ENCODE measurements around the gene GTPBP1. TPM values are rescaled to one million over a fixed set of nuclear protein-coding genes. Genes with fewer than 3 reads are reported as not detected.

Gene GTPBP1
- polyA plus RNA-seq, 3 donors from 2014 or later = 13.0 to 35.5 (median 15.4) TPM

DNA sequence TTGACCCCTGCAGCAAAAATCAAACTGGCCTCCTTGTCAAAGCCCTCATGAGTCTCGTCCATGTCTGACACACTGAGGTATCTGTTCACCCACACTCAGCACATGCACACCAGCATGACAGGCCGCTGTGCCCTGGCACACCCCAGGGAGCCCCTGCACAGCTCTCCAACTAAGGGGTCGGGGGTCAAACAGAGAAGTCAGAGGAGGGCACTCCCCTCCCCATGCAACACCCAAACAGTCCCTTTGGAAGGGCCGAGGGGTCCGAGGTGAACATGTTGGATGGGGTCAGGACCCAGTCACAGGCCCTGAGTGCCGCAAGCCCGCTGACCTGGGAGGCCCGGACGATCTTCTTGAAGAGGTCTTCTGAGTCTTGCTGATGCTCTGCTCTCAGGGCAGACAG is 35.4 kb downstream of the GTPBP1 start:
- H3K4me3 Mint-ChIP-seq = no peak overlapping the region
- H3K9me3 Mint-ChIP-seq = no peaks in the 10 kb centered on the region
- H3K27ac Mint-ChIP-seq = peak overlapping the region; percentile 44 to 76 (median 59)
- peaks cover 15 to 76% (median 31%) of the 10 kb centered on the region in 3 donors for H3K36me3 Mint-ChIP-seq
- H3K4me1 Mint-ChIP-seq = peaks cover 25 to 47% of the 10 kb centered on the region in 2 donors
- no peak for DNase-seq
- peaks cover 20 to 23% (median 20%) of the 10 kb centered on the region in 3 donors for H3K27me3 Mint-ChIP-seq (ENCODE audit: low read depth in 3 of 3)

DNA sequence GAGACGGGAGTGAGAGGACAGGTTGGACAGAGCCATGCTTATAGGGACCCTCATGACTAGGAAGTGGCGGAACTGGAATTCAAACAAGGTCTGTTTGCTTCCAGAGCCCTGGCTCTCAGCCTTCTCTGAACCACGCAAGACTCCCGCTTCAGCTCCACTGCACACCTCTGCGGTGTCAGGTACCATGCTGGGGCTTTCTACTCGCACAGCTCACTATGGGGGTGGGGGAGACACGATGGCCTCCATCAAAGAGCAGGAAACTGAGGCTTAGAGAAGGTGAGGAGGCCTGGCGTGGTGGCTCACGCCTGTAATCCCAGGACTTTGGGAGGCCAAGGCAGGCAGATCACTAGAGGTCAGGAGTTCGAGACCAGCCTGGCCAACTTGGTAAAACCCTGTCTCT is 35.8 kb downstream of the GTPBP1 start:
- Mint-ChIP-seq H3K4me1 (peaks cover 25 to 42% of the 10 kb centered on the region in 2 donors), H3K4me3 (no peak overlapping the region)
- DNase-seq = no peak

GRCh38 chr22:38742176-38742942 is 36.6 kb downstream of the GTPBP1 start:
- Mint-ChIP-seq H3K27ac (peak overlapping the region in 3 of 6 donors; percentile 50 to 70 (median 51)), H3K36me3 (peaks cover 15 to 67% (median 25%) of the 10 kb centered on the region in 3 donors), H3K27me3 (ENCODE audit: low read depth in 3 of 3) (peaks cover 11 to 16% (median 12%) of the 10 kb centered on the region in 3 donors), H3K9me3 (no peaks in the 10 kb centered on the region), H3K4me3 (no peak overlapping the region), H3K4me1 (peaks cover 21 to 38% of the 10 kb centered on the region in 2 donors)
- DNase-seq = no peak

More for the DNA sequence above, 35.8 kb downstream of the GTPBP1 start:
- H3K9me3 Mint-ChIP-seq = no peaks in the 10 kb centered on the region
- peak overlapping the region in 5 of 6 donors; percentile 44 to 76 (median 61) for H3K27ac Mint-ChIP-seq
- H3K36me3 Mint-ChIP-seq = peaks cover 15 to 73% (median 31%) of the 10 kb centered on the region in 3 donors
- peaks cover 19 to 20% (median 19%) of the 10 kb centered on the region in 3 donors for H3K27me3 Mint-ChIP-seq (ENCODE audit: low read depth in 3 of 3)

DNA sequence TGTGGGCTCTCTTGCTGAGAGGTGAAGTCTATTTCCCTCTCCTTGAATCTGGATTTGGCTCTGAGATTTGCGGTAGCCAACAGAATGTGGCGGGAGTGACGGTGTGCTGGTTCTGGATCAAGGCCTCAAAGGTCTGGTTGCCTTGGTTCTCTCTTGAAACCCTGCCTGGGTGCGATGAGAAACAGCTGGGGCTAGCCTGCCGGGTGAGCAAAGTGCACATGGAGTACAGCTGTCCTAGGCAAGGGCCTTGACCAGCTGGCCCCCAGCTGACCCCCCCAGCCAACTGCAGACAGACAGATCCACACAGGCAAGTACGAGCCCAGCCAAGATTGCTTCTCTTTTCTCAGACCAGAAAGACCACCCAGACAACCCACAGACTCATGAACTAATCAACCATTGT is 39.2 kb downstream of the GTPBP1 start:
- peak overlapping the region; percentile 34 to 78 (median 72) for H3K27ac Mint-ChIP-seq
- DNase-seq = no peak
- H3K4me1 Mint-ChIP-seq = peaks cover 25 to 37% of the 10 kb centered on the region in 2 donors
- H3K27me3 Mint-ChIP-seq (ENCODE audit: low read depth in 3 of 3) = peaks cover 8 to 16% (median 9%) of the 10 kb centered on the region in 3 donors
- no peak overlapping the region for H3K4me3 Mint-ChIP-seq
- H3K9me3 Mint-ChIP-seq = no peaks in the 10 kb centered on the region
- H3K36me3 Mint-ChIP-seq = peaks cover 15 to 59% (median 30%) of the 10 kb centered on the region in 3 donors

DNA sequence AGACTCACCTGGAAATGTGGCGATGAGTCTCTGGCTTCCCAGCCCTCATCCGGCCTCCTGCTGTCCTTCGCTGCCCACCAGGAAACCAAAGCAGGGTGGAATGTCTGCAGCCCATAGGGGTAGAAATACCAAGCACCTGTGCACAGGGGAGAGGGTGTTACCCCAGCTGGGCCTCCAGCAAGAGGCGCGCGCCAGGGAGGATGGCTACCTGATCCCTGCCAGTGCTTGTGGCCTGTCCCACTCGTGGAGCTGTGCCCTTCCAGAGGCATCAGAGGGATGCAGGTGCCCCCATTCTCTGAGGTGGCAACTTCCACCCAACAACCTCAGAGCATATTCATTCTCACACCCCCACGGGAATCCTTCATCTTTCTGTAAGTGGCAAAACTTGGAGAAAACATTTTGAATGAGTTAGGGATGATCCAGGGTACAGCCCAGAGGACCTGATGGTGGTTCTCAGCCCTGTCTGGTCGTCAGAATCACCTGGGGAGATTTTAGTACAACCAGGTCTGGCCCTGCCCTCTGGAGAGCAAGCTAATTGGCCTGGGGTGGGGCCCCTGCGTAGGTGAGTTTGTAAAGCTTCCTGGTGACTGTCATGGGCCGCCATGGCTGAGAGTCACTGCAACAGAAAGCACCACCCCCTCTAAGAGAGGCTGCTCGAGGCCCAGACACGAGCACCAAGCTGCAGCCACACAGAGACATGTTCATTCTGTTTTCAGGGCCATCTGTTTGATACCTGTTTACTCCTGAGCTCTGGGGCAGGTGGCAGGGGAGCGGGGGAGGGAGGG is 40.1 kb downstream of the GTPBP1 start:
- Mint-ChIP-seq H3K27me3 (ENCODE audit: low read depth in 3 of 3) (peaks cover 8 to 20% (median 8%) of the 10 kb centered on the region in 3 donors), H3K4me1 (peaks cover 32 to 44% of the 10 kb centered on the region in 2 donors), H3K9me3 (no peaks in the 10 kb centered on the region), H3K36me3 (peaks cover 20 to 59% (median 28%) of the 10 kb centered on the region in 3 donors), H3K27ac (peak overlapping the region in 5 of 6 donors; percentile 40 to 77 (median 66)), H3K4me3 (no peak overlapping the region)
- no peak for DNase-seq

GRCh38 chr22:38748487-38749136 is 42.9 kb downstream of the GTPBP1 start:
- Mint-ChIP-seq H3K27me3 (ENCODE audit: low read depth in 3 of 3) (peaks cover 22 to 26% (median 24%) of the 10 kb centered on the region in 3 donors), H3K9me3 (no peaks in the 10 kb centered on the region), H3K27ac (peak overlapping the region; percentile 31 to 99 (median 82)), H3K36me3 (peaks cover 29 to 55% (median 37%) of the 10 kb centered on the region in 3 donors), H3K4me3 (peak overlapping the region in 1 of 5 donors; percentile 10), H3K4me1 (peaks cover 54 to 71% of the 10 kb centered on the region in 2 donors)
- no peak for DNase-seq

GRCh38 chr22:38750104-38750503 is 44.4 kb downstream of the GTPBP1 start:
- H3K36me3 Mint-ChIP-seq = peaks cover 31 to 59% (median 40%) of the 10 kb centered on the region in 3 donors
- peaks cover 56 to 75% of the 10 kb centered on the region in 2 donors for H3K4me1 Mint-ChIP-seq
- DNase-seq = no peak
- peak overlapping the region; percentile 27 to 98 (median 62) for H3K4me3 Mint-ChIP-seq
- peaks cover 24 to 31% (median 27%) of the 10 kb centered on the region in 3 donors for H3K27me3 Mint-ChIP-seq (ENCODE audit: low read depth in 3 of 3)
- no peaks in the 10 kb centered on the region for H3K9me3 Mint-ChIP-seq
- peak overlapping the region; percentile 65 to 99 (median 85) for H3K27ac Mint-ChIP-seq

DNA sequence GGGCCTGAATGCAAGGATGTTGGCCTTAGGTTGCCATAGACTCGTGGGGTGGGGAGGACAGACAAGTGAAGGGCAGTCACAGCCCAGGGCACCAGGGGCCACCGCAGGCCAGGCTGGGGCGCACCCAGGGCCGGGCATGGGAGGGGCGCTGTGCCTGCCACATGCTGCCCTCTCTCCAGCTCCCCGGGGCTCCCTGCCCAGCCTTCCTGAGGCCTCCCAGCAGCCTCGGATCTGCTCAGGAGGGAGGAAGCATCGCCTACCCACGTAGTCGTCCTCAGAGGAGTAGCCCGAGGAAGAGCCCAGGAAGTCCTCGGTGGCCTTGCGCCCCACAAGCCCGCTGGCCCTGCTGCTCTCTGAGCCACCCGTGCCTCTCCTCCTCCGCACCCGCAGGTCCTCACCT is 44.9 kb downstream of the GTPBP1 start:
- no peaks in the 10 kb centered on the region for H3K9me3 Mint-ChIP-seq
- peak overlapping the region; percentile 96 to 100 (median 99) for H3K27ac Mint-ChIP-seq
- DNase-seq = no peak
- peaks cover 24 to 32% (median 28%) of the 10 kb centered on the region in 3 donors for H3K27me3 Mint-ChIP-seq (ENCODE audit: low read depth in 3 of 3)
- peaks cover 57 to 71% of the 10 kb centered on the region in 2 donors for H3K4me1 Mint-ChIP-seq
- peaks cover 32 to 58% (median 40%) of the 10 kb centered on the region in 3 donors for H3K36me3 Mint-ChIP-seq
- peak overlapping the region; percentile 98 to 100 (median 99) for H3K4me3 Mint-ChIP-seq

DNA sequence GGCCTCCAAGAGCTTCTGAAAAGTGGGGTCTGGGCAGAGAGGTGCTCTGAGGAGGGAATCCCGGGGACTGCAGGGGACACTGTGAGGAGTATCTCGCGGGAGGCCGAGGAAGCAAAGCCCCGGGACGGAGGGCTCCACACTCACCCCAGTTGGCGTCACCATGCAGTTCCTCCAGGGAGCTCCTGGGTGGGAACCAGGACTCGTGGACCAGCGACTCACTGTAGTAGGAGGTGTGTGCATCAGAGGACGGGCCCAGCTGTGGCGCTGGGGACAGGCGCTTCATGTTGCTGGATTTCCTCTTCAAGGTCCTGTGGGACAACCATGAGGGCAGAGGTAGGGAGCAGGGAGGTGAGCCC is 45.3 kb downstream of the GTPBP1 start:
- peaks cover 32 to 55% (median 40%) of the 10 kb centered on the region in 3 donors for H3K36me3 Mint-ChIP-seq

GRCh38 chr22:38751422-38752346 is 45.9 kb downstream of the GTPBP1 start:
- Mint-ChIP-seq H3K4me3 (peak overlapping the region; percentile 98 to 100 (median 99)), H3K27me3 (ENCODE audit: low read depth in 3 of 3) (peaks cover 23 to 32% (median 28%) of the 10 kb centered on the region in 3 donors), H3K4me1 (peaks cover 61 to 71% of the 10 kb centered on the region in 2 donors), H3K36me3 (peaks cover 32 to 55% (median 40%) of the 10 kb centered on the region in 3 donors), H3K27ac (peak overlapping the region; percentile 96 to 100 (median 99)), H3K9me3 (no peaks in the 10 kb centered on the region)
- DNase-seq = peak; percentile 92

More for the DNA sequence above, 45.3 kb downstream of the GTPBP1 start:
- H3K9me3 Mint-ChIP-seq = no peaks in the 10 kb centered on the region
- H3K27ac Mint-ChIP-seq = peak overlapping the region; percentile 96 to 100 (median 99)
- no peak for DNase-seq
- peaks cover 57 to 67% of the 10 kb centered on the region in 2 donors for H3K4me1 Mint-ChIP-seq
- peak overlapping the region; percentile 98 to 100 (median 99) for H3K4me3 Mint-ChIP-seq
- H3K27me3 Mint-ChIP-seq (ENCODE audit: low read depth in 3 of 3) = peaks cover 24 to 32% (median 28%) of the 10 kb centered on the region in 3 donors

DNA sequence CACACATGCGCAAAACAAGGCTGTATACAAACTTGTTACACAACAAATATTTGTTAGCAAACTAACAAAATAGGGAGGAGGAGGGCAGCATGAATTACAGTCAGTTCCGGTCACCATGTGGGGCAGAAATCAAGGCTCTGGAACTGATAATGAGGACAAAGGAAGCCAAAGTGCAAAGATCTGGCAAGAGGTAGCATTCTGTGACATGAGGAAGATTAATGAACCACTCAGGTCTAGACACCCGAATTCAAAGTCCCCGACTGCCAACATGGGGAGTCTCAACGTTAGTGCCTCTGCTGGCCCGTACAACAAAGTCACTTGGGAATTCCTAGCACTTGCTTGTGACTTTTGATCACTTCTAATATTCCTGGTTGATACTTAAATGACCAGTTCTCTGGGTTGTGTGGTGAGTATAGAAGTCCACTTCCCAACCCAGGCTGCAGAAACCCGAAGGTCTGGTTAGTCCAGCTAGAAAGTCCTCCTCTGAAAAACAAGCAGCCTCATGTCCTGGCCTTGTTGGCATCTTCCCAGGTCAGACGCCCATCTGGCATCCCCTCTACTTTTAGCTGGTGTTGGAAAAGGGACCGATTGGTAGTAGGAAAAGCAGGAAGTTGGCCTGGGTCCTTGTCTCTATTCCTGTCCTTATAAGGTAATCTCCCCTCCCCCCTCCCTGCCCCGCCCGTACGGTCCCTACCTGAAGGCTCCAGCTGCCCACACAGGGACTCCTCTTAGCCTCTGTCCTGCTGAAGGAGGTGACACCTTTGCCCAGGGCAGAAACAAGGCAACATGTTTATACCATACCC is 48.4 kb downstream of the GTPBP1 start:
- Mint-ChIP-seq H3K27me3 (ENCODE audit: low read depth in 3 of 3) (peaks cover 20 to 32% (median 28%) of the 10 kb centered on the region in 3 donors), H3K9me3 (no peaks in the 10 kb centered on the region), H3K4me1 (peaks cover 73 to 86% of the 10 kb centered on the region in 2 donors), H3K4me3 (peak overlapping the region; percentile 98 to 100 (median 99)), H3K27ac (peak overlapping the region; percentile 96 to 100 (median 99)), H3K36me3 (peaks cover 32 to 49% (median 34%) of the 10 kb centered on the region in 3 donors)
- DNase-seq = no peak
